ENCODE data around the gene BUD13.

Gene BUD13

GRCh38 chr11:116731097-116731761 is 41.6 kb downstream of the BUD13 start:
- TF ChIP-seq CTCF (conservative IDR thresholded peaks at IDR 0.05; ENCODE audit: control insufficient read depth, insufficient read depth, low read depth, low read length), result no peak
- H3K4me3 ChIP-seq (ENCODE audit: control insufficient read depth, low read depth, low read length), result no peak overlapping the region
- no peak for DNase-seq (ENCODE audit: low read depth)

- H3K4me3 ChIP-seq (ENCODE audit: control insufficient read depth, low read depth, low read length), result no peak overlapping the region
- TF ChIP-seq CTCF (conservative IDR thresholded peaks at IDR 0.05; ENCODE audit: control insufficient read depth, insufficient read depth, low read depth, low read length), result no peak
- DNase-seq (ENCODE audit: low read depth), result peak; percentile 10
Measured at GRCh38 chr11:116730601-116731000, 42.2 kb downstream of the BUD13 start.

DNA sequence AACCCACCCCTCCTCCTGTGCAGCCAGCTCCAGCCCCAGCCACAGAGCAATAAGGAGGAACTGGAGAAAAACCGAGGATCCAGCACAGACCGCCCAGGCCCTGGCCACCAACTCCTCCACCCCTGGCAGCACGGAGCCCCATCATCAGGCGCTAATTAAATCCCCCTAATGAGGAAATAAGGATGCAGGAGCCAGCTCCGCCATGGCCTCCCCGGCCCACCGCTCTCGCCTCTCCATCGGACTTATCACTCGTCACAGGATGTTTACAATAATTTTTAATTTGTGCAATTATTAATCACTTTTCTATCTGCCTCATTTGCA is 42.6 kb downstream of the BUD13 start:
- no peak for DNase-seq (ENCODE audit: low read depth)
- H3K4me3 ChIP-seq (ENCODE audit: control insufficient read depth, low read depth, low read length), result no peak overlapping the region
- no peak for TF ChIP-seq CTCF (conservative IDR thresholded peaks at IDR 0.05; ENCODE audit: control insufficient read depth, insufficient read depth, low read depth, low read length)

DNA sequence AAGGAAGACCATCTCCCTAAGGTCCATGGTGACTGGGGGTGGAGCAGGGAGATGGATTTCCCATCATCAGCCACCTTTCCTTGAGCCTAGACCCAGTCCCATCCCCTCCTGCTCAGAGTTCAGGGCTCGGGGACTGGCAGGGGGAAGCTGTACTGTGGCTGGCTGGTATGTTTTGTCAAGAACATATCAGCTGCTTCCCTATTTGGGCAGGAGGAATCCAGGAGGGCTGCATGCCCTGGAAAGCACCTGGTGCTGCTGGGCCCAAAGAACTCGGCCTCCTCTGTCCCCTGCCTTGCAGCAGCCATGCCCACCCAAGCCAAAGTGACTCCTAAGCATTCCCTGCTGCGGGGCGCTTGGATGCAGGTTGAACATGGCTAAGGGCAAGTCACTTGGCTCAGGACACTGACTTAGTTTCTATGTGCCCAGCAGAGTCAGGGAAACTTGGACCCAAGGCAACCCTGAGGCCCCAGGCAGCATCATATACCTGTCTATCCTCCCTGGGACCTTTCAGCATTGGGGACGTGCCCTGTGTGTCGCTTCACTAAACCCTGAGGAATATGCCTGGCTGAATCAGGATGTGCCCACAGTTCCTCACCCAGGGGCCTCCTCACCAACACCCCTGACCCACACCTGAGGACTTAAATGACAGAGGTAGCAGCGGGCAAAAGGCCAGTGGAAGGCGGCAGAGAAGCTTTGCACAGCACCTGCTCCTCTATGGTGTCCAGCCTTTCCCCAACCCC is 43.1 kb downstream of the BUD13 start:
- no peak overlapping the region for H3K4me3 ChIP-seq (ENCODE audit: control insufficient read depth, low read depth, low read length)
- no peak for DNase-seq (ENCODE audit: low read depth)
- TF ChIP-seq CTCF (conservative IDR thresholded peaks at IDR 0.05; ENCODE audit: control insufficient read depth, insufficient read depth, low read depth, low read length), result no peak

DNA sequence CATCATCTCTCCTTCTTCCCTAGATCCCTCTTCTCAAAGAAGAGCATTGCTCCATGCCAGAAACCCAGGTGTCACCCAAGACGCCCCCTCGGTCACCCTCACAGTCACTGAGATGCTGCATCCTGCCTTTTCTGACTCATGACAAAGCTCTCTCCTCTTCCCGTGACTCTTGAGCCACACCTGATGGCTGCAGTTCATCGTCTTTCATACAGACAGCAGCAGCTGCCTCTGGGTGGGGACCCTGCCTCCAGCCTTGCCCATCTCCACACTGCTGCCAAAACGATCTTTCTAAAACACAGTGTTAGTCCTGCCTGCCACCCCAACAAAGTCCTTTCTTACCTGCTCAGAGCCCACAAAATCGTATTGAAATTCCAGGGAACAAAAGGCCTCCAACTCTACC is 44.8 kb downstream of the BUD13 start:
- TF ChIP-seq CTCF (conservative IDR thresholded peaks at IDR 0.05; ENCODE audit: control insufficient read depth, insufficient read depth, low read depth, low read length), result no peak
- no peak overlapping the region for H3K4me3 ChIP-seq (ENCODE audit: control insufficient read depth, low read depth, low read length)
- no peak for DNase-seq (ENCODE audit: low read depth)

DNA sequence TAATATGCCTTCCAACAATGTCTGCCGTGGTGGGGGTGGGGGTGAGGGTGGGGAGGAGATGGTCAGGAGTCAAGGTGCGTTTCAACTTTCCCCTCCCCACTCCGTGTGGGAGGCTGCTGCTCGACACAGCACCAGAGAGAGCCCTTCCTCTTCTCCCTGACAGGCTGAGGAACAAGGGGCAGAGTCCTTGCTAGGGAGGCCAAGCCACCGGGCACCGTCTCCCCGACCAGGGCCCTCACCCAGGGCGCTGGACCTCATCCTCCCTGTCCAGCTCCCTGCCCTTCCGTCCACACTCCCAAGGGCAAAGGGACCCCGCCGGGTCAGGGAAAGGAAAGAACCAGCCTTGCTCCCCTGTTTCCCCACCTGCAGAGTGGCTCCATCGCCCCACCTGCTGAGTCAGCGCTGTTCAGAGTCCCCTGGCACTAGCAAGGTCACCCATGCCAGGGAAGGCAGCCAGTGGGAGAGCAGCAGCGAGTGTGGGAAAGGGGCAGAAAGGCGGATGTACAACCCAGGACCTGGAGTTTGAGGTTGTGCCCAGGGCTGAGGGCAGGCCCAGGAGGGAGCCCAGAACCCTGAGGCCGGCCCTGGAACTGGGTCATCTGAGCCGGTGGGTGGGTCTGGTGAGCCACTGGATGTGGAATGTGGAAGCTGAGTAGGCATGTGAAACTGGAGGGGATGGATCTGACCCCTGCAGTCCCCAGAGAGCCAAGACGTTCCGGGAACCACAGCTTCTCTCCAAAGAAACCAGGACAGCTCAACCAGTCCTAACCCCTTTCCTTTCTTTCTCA is 47.2 kb downstream of the BUD13 start:
- TF ChIP-seq CTCF (conservative IDR thresholded peaks at IDR 0.05; ENCODE audit: control insufficient read depth, insufficient read depth, low read depth, low read length), result no peak
- DNase-seq (ENCODE audit: low read depth), result peak; percentile 55
- no peak overlapping the region for H3K4me3 ChIP-seq (ENCODE audit: control insufficient read depth, low read depth, low read length)

Data from fibroblast of mammary gland (primary cell).